GM12878 (cell line): Measurements from ENCODE around the gene PRRC2B. TPM values are rescaled to one million over a fixed set of nuclear protein-coding genes. Genes with fewer than 3 reads are reported as not detected.

Experiments used
- CREB1 ChIP-seq: IDR thresholded peaks from 2 replicates; pipeline ENCODE4 v1.6.1; 2012; ENCODE audit warnings: low read depth, mild to moderate bottlenecking, inconsistent platforms
- EED ChIP-seq: sonication (generic); IDR thresholded peaks from 2 replicates; pipeline ENCODE4 v1.6.1; 2016; ENCODE audit warnings: antibody characterized with exemption, low read depth
- MXI1 ChIP-seq: fragments of 150-350 bp; IDR thresholded peaks from 2 replicates; pipeline ENCODE4 v1.6.1; 2011; ENCODE audit warnings: low read depth, mild to moderate bottlenecking, inconsistent platforms, low read length, improper control_type of control experiment
- PRDM15 ChIP-seq: fragments of 450-650 bp; formaldehyde crosslinking; IDR thresholded peaks from 2 replicates; pipeline ENCODE4 v1.4.0; 2020; ENCODE audit warnings: mild to moderate bottlenecking, moderate library complexity
- SUZ12 ChIP-seq: fragments of 200-600 bp; sonication (generic); IDR thresholded peaks from one replicate; pipeline ENCODE4 v1.6.1; 2018; ENCODE audit warnings: antibody characterized with exemption, mild to moderate bottlenecking; ENCODE audit not compliant: unreplicated experiment
- ZNF217 ChIP-seq: fragments of 450-650 bp; IDR thresholded peaks from 2 replicates; pipeline ENCODE4 v1.6.1; 2017; ENCODE audit warnings: antibody characterized with exemption, mild to moderate bottlenecking
- polyA plus RNA-seq, 11 experiments: library from polyadenylated mRNA; depleted of rRNA in 4 of 11; unstranded in 6 of 11; stranded (reverse) in 5 of 11; fragments of >200 nt; fragmentation: Nextera tagmentation in 4 of 11; fragmentation: Illumina TruSeq in 1 of 11; extraction: Ambion mirVana in 4 of 11; extraction: Trizol in 1 of 11; gene quantifications; 1 replicate in 1 of 11; 2 replicates in 10 of 11; pipeline versions ENCODE4 v1.2.1 to v1.2.3, GENCODE V29; 2011 to 2016; ENCODE audit warnings: inconsistent platforms in 2 of 11, missing spikeins in 2 of 11, low read depth in 1 of 11
- total RNA-seq, 4 experiments: library from RNA; depleted of rRNA in 3 of 4; stranded (reverse); fragments of >200 nt in 3 of 4; fragmentation: Illumina TruSeq in 1 of 4; extraction: Trizol in 1 of 4; gene quantifications; 2 replicates each; pipeline versions ENCODE4 v1.2.1 to v1.2.3, GENCODE V29; 2013 to 2021

The PRRC2B gene
- total and polyA plus RNA-seq, 10 of the 15 experiments (the other 5 are each of a cell fraction or from before 2014, with no cell fraction given): 0.84 to 155 (median 28.7) TPM

- TF ChIP-seq ZNF217 (no peak), MXI1 (no peak), EED (no peak), SUZ12 (no peak), CREB1 (no peak), PRDM15 (no peak)
These were observed 12.1 kb downstream of the PRRC2B start (continued) for GRCh38 chr9:131405858-131406537.
